Measurements from ENCODE around the gene RIT2.
"Not testable (repeated sequence)": the region's sequence is repeated elsewhere in the genome, so short reads cannot be mapped to it uniquely, and the experiment has no call there.

Gene RIT2

DNA sequence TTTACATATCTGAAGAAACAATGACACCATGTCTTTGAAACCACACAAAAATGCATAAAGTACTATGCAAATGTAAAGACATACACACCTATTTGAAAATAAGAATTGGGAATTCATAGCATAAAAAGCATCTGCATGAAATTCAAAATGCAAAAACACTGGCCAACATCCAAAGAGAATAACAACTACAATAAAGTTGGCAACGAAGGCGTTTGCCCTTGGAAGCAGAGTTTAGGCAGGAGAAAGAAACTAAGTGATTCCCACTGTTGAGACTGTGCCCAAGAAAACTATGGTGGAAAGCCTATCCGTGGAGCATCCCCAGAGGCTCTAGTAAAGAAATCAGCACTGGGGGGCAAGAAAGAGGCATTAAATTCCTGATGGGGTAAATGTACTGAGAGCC is 292.8 kb downstream of the RIT2 start:
- DNase-seq: no peak

GRCh38 chr18:42821492-42821891 is 294.0 kb downstream of the RIT2 start:
- no peak for DNase-seq

DNA sequence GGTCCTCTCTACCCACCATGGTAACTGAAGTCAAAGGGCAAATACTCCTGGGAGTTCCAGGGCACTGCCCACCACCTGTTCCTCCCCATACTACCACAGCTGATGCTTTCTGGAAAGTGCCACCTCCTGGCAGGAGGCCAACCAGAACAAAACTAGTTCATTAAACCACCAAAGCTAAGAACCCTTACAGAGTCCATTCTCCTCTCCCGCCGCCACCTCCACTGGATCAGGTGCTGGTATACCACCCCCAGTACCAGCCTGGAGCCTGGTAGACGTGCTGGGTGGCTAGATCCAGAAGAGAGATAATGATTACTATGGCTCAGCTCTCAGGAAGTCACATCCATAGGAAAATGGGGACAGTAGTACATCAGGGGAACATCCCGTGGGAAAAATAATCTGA is 300.9 kb downstream of the RIT2 start:
- DNase-seq: no peak

DNA sequence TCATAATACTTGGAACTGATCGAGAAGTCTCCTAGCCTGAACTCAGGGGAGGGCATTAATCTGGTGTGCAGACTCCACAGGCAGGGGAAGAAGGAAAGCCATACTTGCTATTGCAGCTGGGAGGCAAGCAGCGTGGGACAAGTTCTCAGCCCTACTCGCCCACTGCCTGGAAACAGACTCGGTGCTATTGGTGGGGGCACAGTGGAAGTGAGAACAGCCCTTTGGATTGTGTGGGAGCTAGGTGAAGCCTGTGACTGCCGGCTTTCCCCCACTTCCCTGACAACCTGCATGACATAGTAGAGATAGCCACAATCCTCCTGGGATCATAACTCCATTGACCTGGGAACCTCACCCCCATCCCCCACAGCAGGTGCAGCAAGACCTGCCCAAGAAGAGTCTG is 301.3 kb downstream of the RIT2 start:
- no peak for DNase-seq

- no peak for DNase-seq
Observed at GRCh38 chr18:42813570-42813969, 301.9 kb downstream of the RIT2 start.

DNA sequence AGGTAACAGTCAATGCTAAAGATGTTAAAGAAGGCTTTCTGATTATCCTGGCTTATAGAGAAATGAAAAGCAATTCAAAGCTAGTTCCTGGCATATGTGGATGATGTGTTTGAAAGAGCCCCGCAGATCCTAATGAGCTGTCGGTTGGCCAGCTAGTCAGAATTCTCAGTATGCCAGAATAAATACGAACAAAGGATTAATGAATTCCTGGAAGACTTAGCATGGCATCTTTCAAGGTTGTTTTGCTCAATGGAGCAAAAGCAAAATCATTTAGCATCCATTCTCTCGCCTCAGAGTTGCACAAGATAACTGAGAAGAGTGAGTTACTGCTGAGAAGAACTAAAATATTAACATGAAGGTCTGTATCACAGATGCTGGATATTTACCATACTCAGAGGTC is 307.6 kb downstream of the RIT2 start:
- DNase-seq: no peak

GRCh38 chr18:42801706-42802105 is 313.8 kb downstream of the RIT2 start:
- no peak for DNase-seq

DNA sequence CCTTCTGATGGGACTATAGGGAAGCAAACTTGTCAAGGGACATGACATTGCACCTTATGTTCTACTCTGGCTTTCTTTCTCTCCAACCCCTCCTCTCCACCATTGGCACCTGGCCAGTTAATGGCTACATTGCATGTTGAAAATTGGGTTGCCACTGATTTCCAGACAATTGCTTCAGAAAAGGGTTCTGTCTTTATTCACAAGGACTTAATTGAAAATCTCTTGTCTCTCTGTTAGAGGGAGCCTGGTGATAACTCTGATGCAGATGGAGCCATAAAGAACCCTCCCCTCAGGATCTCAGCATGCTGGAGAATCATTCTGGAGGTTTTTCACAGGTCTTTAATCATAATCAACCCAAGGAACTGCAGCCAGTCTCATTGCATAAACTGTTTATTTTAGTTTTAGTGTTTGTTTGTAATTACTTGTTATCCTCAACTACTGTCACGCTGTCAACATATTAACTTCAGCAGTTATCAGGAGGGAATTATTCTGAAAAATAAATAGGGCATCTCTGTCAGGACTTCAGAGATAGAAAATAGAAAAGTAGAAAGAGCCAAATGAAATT is 316.8 kb downstream of the RIT2 start:
- DNase-seq: no peak

DNA sequence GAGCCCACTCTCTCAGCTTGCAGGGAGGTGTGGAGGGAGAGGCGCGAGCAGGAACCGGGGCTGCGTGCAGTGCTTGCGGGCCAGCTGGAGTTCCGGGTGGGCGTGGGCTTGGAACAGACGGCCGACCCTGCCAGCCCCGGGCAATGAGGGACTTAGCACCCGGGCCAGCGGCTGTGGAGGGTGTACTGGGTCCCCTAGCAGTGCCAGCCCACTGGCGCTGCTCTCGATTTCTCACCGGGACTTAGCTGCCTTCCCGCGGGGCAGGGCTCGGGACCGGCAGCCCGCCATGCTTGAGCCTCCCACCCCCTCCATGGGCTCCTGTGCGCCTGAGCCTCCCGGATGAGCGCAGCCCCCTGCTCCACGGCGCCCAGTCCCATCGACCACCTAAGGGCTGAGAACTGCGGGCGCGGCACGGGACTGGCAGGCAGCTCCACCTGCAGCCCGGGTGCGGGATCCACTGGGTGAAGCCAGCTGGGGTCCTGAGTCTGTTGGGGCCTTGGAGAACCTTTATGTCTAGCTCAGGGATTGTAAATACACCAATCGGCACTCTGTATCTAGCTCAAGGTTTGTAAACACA is 320.2 kb downstream of the RIT2 start:
- DNase-seq: not testable (repeated sequence)

DNA sequence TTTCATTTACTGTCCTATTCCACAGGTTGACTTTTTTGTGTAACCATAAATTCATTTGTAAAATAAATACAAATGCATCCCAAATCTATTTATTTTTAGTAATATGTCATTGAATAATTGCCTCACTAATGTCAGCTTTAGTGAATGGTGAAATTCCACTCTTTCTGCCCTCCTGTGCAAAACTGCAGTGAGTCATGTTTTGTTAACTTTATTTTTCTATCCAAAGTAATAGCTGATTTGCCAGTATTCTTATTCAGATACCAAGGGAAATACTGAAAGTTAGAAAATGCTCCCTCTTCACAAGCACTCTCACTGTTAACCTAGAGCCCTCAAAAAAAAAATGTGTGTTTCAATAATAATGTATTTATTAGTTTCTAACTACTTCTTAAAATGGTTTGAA is 322.8 kb downstream of the RIT2 start:
- DNase-seq: no peak

DNA sequence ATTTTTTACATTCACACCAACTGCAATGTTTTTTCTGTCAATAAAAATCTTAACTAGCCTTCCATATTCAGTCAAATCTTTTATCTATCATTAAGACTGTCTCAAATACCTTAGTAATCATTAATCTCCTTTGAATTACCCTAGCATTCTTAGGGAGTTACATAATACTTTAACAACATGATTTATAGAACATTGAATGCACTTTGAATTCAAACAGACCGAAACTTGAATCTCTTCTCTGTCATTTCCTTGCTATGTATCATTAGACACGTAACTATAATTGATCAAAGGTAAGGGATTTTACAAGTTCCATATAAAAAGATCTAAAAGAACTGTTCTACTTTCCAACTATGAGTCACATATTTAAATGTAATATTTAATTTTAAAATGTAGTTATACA is 330.9 kb downstream of the RIT2 start:
- no peak for DNase-seq

DNA sequence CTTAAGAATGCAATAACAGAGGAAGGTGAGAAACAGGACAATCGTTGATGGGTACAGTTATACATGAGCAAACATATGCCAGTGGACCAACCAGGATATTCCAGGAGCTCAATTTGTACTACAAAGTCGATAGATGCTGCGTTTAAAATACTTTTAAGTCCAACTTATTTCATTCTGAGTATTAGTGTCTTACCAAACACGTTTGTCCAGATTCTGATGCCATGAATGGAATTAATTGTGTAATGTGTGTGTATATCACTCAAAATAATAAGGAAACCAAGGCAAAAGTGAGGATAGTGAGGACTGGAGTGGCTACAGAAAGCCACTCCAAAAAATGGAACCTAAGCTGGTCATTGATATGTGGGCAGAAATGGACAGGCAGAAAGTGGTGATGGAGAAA is 332.6 kb downstream of the RIT2 start:
- DNase-seq: no peak

DNA sequence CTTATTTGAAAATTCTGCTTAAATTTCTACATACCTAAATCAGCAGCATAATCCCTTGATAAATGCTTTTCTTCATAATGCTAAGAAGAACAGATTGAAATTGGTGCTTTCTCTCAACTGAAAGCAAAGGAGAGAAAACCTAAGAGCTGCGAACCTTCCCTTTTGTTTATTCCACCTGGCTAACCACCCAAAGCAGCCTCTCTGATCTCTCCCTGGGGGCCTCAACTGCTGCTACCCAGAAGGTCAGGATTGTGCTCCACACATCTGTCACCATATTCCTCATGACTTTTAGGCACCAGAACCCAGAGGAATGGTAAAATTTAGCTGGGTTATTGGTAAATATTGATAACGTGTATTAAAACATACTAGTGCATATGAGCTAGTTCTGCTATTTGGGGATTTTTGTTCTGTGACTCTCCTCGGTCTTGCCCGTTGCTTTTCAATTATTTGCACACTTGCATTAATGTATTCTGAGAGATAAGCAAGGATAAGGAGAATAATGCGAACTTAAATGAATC is 334.1 kb downstream of the RIT2 start:
- DNase-seq: no peak

- DNase-seq: no peak
Observed at GRCh38 chr18:42780171-42780570, 335.3 kb downstream of the RIT2 start.

- no peak for DNase-seq
Observed at GRCh38 chr18:42778445-42779042, 336.9 kb downstream of the RIT2 start.

DNA sequence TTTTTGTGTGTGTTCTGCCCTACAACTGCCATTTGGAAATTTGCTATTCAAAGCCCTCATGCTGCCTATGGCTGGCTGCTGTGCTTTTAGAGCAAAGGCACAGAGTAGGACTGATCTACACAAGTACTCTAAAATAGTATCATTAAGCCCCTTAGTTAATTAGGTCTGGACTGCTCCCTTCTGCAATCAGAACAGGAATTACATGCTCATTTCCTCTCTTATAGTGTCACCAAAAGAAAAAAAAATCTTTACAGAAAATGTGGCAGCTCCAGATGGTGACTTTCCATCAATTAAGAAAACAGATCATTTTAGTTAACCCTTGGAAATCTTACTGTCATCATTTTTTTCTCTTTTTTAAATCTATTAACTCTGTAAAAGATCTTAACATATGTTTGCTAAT is 337.5 kb downstream of the RIT2 start:
- DNase-seq: no peak

DNA sequence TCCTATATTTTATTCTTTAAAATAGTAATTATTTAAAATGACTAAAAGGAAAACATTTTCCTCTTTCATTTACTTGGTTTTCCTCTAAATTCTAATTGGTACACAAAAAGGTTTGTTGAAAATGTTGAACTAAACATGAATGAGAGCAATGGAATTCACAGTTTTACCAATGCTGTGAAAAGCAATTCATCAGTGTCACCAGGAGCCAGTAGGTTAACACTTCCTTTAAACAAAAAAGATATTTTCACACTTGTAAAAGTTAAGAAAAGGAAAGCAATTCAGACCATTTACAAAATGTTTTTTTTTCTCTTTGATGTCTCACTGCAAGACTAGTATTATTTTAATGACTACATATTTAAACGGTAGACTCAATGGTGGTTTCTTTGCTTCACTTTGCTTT is 341.6 kb downstream of the RIT2 start:
- no peak for DNase-seq

GRCh38 chr18:42771936-42772335 is 343.5 kb downstream of the RIT2 start:
- no peak for DNase-seq

GRCh38 chr18:42765302-42765701 is 350.2 kb downstream of the RIT2 start:
- DNase-seq: no peak

DNA sequence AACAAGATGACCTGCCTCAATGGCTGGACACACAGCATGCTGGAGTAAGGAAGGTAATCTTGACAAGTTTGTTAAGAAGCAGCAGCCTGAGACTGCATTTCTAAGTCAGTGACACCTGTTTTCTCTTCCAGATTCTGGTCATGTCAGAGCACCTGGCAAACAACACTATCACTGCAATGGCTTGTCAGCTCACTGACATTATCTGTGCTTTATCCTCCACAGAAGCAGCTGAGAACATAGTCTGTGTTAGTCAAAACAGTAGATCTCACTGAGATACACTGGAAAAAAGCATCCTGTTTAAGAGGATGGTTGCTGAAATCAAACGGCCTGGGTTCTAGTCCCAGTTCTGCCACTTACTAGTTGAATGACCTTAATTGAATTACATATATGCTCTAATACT is 355.2 kb downstream of the RIT2 start:
- no peak for DNase-seq

GRCh38 chr18:42758852-42759251 is 356.6 kb downstream of the RIT2 start:
- no peak for DNase-seq

DNA sequence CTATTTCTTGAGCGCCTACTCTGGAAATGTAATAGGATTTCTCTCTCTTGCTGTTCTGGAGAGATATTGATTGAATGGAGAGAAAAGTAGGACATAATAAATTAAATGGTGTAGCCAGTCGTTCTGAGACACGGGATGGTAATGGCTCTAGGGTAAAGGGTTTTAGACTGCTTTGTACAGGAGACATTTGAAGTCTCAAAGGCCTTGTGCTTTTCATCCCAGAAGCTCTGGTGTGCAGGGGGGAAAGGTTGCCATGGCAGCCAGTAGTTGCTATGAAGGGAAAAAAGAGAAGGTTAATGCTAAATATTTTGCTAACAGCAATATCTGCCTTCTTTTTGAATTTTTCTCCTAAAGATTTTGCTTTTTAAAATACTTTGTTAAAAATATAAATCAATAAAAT is 359.3 kb downstream of the RIT2 start:
- no peak for DNase-seq

GRCh38 chr18:42752916-42753315 is 362.6 kb downstream of the RIT2 start:
- DNase-seq: no peak

DNA sequence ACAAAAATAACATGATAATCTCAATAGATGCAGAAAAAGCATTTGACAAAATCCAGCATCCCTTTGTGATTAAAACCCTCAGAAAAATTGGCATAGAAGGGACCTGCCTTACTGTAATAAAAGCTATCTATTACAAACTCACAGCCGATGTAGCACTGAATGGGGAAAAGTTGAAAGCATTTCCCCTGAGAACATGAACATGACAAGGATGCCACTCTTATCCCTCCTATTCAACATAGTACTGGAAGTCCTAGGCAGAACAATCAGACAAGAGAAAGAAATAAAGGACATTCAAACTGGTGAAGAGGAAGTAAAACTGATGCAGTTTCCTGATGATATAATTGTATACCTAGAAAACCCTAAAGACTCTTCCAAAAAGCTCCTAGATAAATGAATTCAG is 368.7 kb downstream of the RIT2 start:
- no peak for DNase-seq

DNA sequence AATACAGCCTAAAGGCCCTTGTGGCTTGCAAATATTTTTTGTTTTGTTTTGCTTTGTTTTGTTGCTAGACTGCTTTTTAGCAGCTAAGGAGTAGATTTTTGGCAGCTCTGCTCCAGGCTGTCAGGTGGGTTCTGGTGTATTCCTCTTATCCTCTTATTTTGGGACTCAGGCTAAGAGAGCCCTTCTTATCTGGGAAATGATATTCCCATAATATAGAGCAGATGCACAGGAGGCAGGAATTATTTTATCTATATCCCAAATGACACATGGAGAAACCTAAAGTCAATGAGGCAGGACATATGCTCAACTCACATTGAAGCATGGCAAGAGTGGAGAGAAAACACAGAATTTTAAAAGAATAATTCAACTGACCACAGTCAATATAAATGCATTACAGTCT is 369.6 kb downstream of the RIT2 start:
- DNase-seq: no peak

All from CD4-positive, alpha-beta T cell treated with Interleukin-21 for 1 hour (primary cell).